ENCODE measurements around the gene CLEC11A. TPM values are rescaled to one million over a fixed set of nuclear protein-coding genes. Genes with fewer than 3 reads are reported as not detected.
"Not testable (repeated sequence)": the region's sequence is repeated elsewhere in the genome, so short reads cannot be mapped to it uniquely, and the experiment has no call there.

Gene CLEC11A
- total RNA-seq, 1 donor from 2014 or later = 2.1 TPM

GRCh38 chr19:50721441-50722137 is 1.6 kb upstream of the CLEC11A start:
- DNase-seq (ENCODE audit: low read depth in 2 of 2) = no peak

GRCh38 chr19:50722201-50723013 is 757 bp upstream of the CLEC11A start:
- no peak for DNase-seq (ENCODE audit: low read depth in 2 of 2)

GRCh38 chr19:50723735-50724521 is 764 bp downstream of the CLEC11A start:
- no peak for DNase-seq (ENCODE audit: low read depth in 2 of 2)

GRCh38 chr19:50724522-50725217 is 1.5 kb downstream of the CLEC11A start:
- peak; percentile 98 to 100 for DNase-seq (ENCODE audit: low read depth in 2 of 2)

- no peak for DNase-seq (ENCODE audit: low read depth in 2 of 2)
Measured at GRCh38 chr19:50725218-50725910, 2.2 kb downstream of the CLEC11A start.

GRCh38 chr19:50725911-50726230 is 2.7 kb downstream of the CLEC11A start:
- DNase-seq (ENCODE audit: low read depth in 2 of 2) = no peak

GRCh38 chr19:50728084-50728737 is 5.0 kb downstream of the CLEC11A start:
- peak; percentile 63 to 86 for DNase-seq (ENCODE audit: low read depth in 2 of 2)

- no peak for DNase-seq (ENCODE audit: low read depth in 2 of 2)
Measured at GRCh38 chr19:50729894-50730293, 6.7 kb downstream of the CLEC11A start.

- DNase-seq (ENCODE audit: low read depth in 2 of 2) = no peak
Measured at GRCh38 chr19:50735869-50736268, 12.7 kb downstream of the CLEC11A start.

- no peak for DNase-seq (ENCODE audit: low read depth in 2 of 2)
Measured at GRCh38 chr19:50736338-50736737, 13.2 kb downstream of the CLEC11A start.

- DNase-seq (ENCODE audit: low read depth in 2 of 2) = no peak
Measured at GRCh38 chr19:50739132-50739913, 16.2 kb downstream of the CLEC11A start.

- no peak for DNase-seq (ENCODE audit: low read depth in 2 of 2)
Measured at GRCh38 chr19:50739914-50740426, 16.8 kb downstream of the CLEC11A start.

- peak; percentile 22 to 53 for DNase-seq (ENCODE audit: low read depth in 2 of 2)
Measured at GRCh38 chr19:50741179-50741933, 18.2 kb downstream of the CLEC11A start.

GRCh38 chr19:50743537-50743936 is 20.4 kb downstream of the CLEC11A start:
- no peak for DNase-seq (ENCODE audit: low read depth in 2 of 2)

- DNase-seq (ENCODE audit: low read depth in 2 of 2) = no peak
Measured at GRCh38 chr19:50745221-50745620, 22.1 kb downstream of the CLEC11A start.

- not testable (repeated sequence) for DNase-seq (ENCODE audit: low read depth in 2 of 2)
Measured at GRCh38 chr19:50747141-50747540, 24.0 kb downstream of the CLEC11A start.

- no peak for DNase-seq (ENCODE audit: low read depth in 2 of 2)
Measured at GRCh38 chr19:50749490-50749889, 26.3 kb downstream of the CLEC11A start.

- no peak for DNase-seq (ENCODE audit: low read depth in 2 of 2)
Measured at GRCh38 chr19:50750010-50750409, 26.8 kb downstream of the CLEC11A start.

GRCh38 chr19:50753879-50754278 is 30.7 kb downstream of the CLEC11A start:
- no peak for DNase-seq (ENCODE audit: low read depth in 2 of 2)

Measured in dermis microvascular lymphatic vessel endothelial cell (primary cell).